Activated CD4-positive, alpha-beta T cell treated with anti-CD3 and anti-CD28 coated beads for 36 hours (primary cell): ENCODE data around the gene TRIP12. TPM values are rescaled to one million over a fixed set of nuclear protein-coding genes. Genes with fewer than 3 reads are reported as not detected.
"Not testable (repeated sequence)": the region's sequence is repeated elsewhere in the genome, so short reads cannot be mapped to it uniquely, and the experiment has no call there.

Experiments used
- ATAC-seq: fragments of 200-7000 bp; cut with Tn5 transposase; one replicate; pipeline ENCODE4 v1.10.0; 2021; ENCODE audit warnings: mild to moderate bottlenecking, moderate library complexity
- CTCF ChIA-PET: fragments of 350-600 bp; sonication (Branson Sonifier 250); formaldehyde crosslinking; loops from one replicate; lab custom pipeline; 2021; ENCODE audit warnings: antibody characterized with exemption; lab: Charles Lee
- POLR2A ChIA-PET: fragments of 350-600 bp; sonication (Branson Sonifier 250); formaldehyde crosslinking; loops from one replicate; lab custom pipeline; 2021; ENCODE audit warnings: antibody characterized with exemption, inconsistent platforms; lab: Charles Lee
- DNase-seq: peaks from one replicate; pipeline ENCODE4 v3.0.0-alpha.2; 2020
- H3K27ac Mint-ChIP-seq: one replicate; pipeline ENCODE4 v1.8.0; 2021; ENCODE audit warnings: mixed read lengths
- H3K27me3 Mint-ChIP-seq: one replicate; pipeline ENCODE4 v1.8.0; 2021; ENCODE audit warnings: mixed read lengths
- H3K36me3 Mint-ChIP-seq: one replicate; pipeline ENCODE4 v1.8.0; 2021; ENCODE audit warnings: low read depth, mixed read lengths
- H3K4me1 Mint-ChIP-seq: one replicate; pipeline ENCODE4 v1.8.0; 2021; ENCODE audit warnings: mixed read lengths
- H3K4me3 Mint-ChIP-seq: one replicate; pipeline ENCODE4 v1.8.0; 2021; ENCODE audit warnings: mild to moderate bottlenecking, moderate library complexity, mixed read lengths
- H3K9me3 Mint-ChIP-seq: one replicate; pipeline ENCODE4 v1.8.0; 2021; ENCODE audit warnings: low read depth, mixed read lengths
- intact Hi-C, 2 experiments: fragments of 100-400 bp; cut with DNase I in 1 of 2; cut with micrococcal nuclease in 1 of 2; formaldehyde crosslinking; loops; one replicate each; pipeline versions ENCODE4 v1.14.2 to v1.15.1; 2022 to 2024; cut with DNase I, micrococcal nuclease
- total RNA-seq, 2 experiments: library from RNA; stranded (reverse); gene quantifications; one replicate each; pipeline ENCODE4 v1.2.3, GENCODE V29; 2021

Gene TRIP12
- total RNA-seq, 2 experiments from 2014 or later: 231 to 382 TPM

DNA sequence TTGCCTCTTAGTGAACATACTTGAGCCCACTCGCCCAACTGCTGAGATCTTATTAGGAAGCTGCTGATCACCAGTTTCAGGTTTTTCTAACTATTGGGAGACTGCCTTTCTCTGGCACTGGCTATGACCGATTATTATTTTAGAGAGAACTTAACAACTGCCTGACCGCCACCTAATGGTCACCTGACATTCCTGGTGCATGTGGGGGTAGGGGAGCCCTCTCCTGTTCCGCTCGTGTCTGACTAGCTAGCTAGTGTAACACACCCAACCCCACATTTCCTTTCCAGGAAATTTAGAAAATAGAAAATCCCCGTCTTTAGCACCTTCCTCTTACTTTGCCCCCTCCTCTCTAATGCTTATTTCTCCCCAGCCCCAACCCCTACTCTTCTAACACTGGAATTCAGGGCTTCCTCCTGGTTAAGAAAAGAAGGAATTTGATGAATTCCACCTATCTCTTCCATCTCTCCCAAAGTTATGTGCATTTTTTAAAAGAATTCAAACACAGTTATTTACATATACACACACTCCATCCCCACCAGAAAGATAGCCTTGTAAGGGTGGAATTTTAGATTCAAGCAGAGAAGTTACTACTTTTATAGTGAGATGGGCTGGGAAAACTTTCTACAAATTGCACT lies 188.1 kb downstream of the TRIP12 start:
- no peak overlapping the region for H3K27ac Mint-ChIP-seq
- ATAC-seq (no peak), DNase-seq (no peak)
- H3K36me3 Mint-ChIP-seq: no peaks in the 10 kb centered on the region
- H3K4me1 Mint-ChIP-seq: no peaks in the 10 kb centered on the region
- peaks cover 6% of the 10 kb centered on the region for H3K27me3 Mint-ChIP-seq
- no peak overlapping the region for H3K4me3 Mint-ChIP-seq
- ChIA-PET POLR2A (no interaction called here), CTCF (no interaction called here)
- intact Hi-C loops: no loop called here
- peaks cover 16% of the 10 kb centered on the region for H3K9me3 Mint-ChIP-seq

DNA sequence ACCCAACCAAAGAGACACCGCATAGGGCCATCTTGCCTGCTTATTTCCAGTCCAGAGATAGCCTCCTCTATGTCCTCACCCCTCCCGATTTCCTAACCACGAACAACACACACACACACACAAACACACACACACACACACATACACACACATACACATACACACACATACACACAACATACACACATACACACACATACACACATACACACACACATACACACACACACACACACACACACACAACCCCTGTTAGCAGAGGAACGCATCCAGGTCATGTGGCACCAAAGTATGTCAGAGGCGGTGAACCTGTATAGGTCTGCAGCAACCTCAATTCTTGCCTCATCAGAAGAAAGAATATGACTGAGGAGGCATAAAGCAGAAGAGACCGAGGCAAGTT lies 188.9 kb downstream of the TRIP12 start:
- no peak overlapping the region for H3K27ac Mint-ChIP-seq
- DNase-seq (no peak), ATAC-seq (no peak)
- intact Hi-C loops: no loop called here
- peaks cover 8% of the 10 kb centered on the region for H3K27me3 Mint-ChIP-seq
- H3K36me3 Mint-ChIP-seq: no peaks in the 10 kb centered on the region
- POLR2A ChIA-PET: no interaction called here
- H3K4me3 Mint-ChIP-seq: no peak overlapping the region
- peaks cover 12% of the 10 kb centered on the region for H3K9me3 Mint-ChIP-seq
- CTCF ChIA-PET: interaction anchor here (0.7 kb wide), 1 partner anchor 42 kb away, joined by 4 read pairs; no protein-coding TSS in a partner anchor
- H3K4me1 Mint-ChIP-seq: no peaks in the 10 kb centered on the region

DNA sequence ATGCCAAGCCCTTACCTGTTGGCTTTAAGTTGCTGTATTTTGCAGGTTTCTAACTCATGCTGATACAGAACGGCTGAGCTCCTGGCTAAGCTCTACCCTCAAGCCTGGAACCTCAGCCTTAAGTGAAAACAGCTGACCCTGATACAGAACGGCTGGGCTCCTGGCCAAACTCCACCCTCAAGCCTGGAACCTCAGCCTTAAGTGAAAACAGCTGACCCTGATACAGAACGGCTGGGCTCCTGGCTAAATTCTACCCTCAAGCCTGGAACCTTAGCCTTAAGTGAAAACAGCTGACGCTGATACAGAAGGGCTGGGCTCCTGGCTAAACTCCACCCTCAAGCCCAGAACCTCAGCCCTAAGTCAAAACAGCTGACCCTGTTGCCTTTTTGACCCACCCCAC lies 189.9 kb downstream of the TRIP12 start:
- H3K27ac Mint-ChIP-seq: no peak overlapping the region
- CTCF ChIA-PET: no interaction called here
- H3K4me3 Mint-ChIP-seq: no peak overlapping the region
- peaks cover 8% of the 10 kb centered on the region for H3K27me3 Mint-ChIP-seq
- no peaks in the 10 kb centered on the region for H3K36me3 Mint-ChIP-seq
- H3K9me3 Mint-ChIP-seq: peaks cover 2% of the 10 kb centered on the region
- DNase-seq: no peak
- H3K4me1 Mint-ChIP-seq: no peaks in the 10 kb centered on the region
- no peak for ATAC-seq
- POLR2A ChIA-PET: no interaction called here
- intact Hi-C loops: no loop called here

DNA sequence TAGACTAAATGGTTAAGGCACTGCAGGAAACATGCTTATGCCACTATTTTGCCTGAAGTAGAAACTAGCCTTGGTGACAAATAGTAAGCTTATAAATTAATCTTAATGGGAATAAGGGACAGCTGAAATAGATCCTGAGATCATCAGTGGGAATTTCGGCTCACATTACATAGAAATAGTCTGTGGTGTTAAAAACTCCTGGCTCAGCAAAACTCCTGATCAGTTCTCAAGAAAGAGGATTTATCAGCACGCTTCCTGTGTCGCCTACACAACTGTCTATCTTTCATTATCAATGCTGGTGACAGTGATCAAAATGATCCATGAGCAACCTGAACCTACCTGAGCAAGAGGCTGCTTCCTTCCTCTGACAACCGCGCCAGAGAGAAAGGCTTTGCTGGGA lies 190.4 kb downstream of the TRIP12 start:
- H3K4me1 Mint-ChIP-seq: no peaks in the 10 kb centered on the region
- no peaks in the 10 kb centered on the region for H3K9me3 Mint-ChIP-seq
- H3K27me3 Mint-ChIP-seq: peaks cover 8% of the 10 kb centered on the region
- ATAC-seq: no peak
- DNase-seq: no peak
- intact Hi-C loops: no loop called here
- no peak overlapping the region for H3K27ac Mint-ChIP-seq
- CTCF ChIA-PET: no interaction called here
- no peak overlapping the region for H3K4me3 Mint-ChIP-seq
- H3K36me3 Mint-ChIP-seq: no peaks in the 10 kb centered on the region
- POLR2A ChIA-PET: no interaction called here

DNA sequence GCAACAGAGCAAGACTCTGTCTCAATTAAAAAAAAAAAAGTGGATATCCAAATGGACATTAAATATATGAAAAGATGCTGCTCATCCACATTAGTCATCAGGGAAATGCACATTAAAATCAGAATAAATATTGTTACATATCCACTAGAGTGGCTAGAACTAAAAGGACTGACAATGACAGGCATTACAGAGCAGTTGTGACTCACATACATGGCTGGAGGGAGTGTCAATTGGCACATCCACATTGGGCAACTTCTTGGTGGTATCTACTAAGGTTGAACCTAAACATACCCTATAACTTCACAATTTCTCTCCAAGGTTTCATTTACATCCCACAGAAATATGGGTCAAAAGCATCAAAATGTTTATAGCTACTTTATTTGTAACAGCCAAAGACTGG lies 193.4 kb downstream of the TRIP12 start:
- intact Hi-C loops: no loop called here

DNA sequence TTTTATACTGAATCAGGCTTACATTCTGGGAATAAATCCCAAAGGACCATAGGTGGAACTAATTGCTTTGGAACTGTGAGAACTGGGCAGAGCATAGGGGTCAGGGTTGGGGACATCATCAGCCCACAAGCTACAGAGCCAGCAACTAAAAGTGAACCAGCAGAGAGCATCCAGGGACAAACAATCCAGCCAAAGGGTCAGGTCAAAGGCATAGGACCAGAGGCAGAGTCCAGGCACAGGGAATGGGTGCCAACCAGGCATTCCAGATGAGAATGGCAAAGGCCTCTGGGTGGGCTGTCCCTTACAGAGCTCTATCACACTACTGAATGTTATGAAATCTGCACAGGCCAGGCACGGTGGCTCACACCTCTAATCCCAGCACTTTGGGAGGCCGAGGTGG lies 195.2 kb downstream of the TRIP12 start:
- no peak overlapping the region for H3K4me3 Mint-ChIP-seq
- no peaks in the 10 kb centered on the region for H3K36me3 Mint-ChIP-seq
- no peak overlapping the region for H3K27ac Mint-ChIP-seq
- intact Hi-C loops: no loop called here
- H3K27me3 Mint-ChIP-seq: peaks cover 12% of the 10 kb centered on the region
- ATAC-seq (no peak), DNase-seq (no peak)
- ChIA-PET CTCF (interaction anchor here (1.9 kb wide), 1 partner anchor 10 kb away, joined by 5 read pairs; no protein-coding TSS in a partner anchor), POLR2A (no interaction called here)
- H3K4me1 Mint-ChIP-seq: no peaks in the 10 kb centered on the region
- H3K9me3 Mint-ChIP-seq: no peaks in the 10 kb centered on the region

More for the DNA sequence above, 193.4 kb downstream of the TRIP12 start:
- H3K4me1 Mint-ChIP-seq: no peaks in the 10 kb centered on the region
- H3K27me3 Mint-ChIP-seq: peaks cover 12% of the 10 kb centered on the region
- ChIA-PET CTCF (interaction anchor here (0.6 kb wide), 1 partner anchor 454 kb away, joined by 3 read pairs; no protein-coding TSS in a partner anchor), POLR2A (no interaction called here)
- H3K27ac Mint-ChIP-seq: no peak overlapping the region
- no peak overlapping the region for H3K4me3 Mint-ChIP-seq
- no peaks in the 10 kb centered on the region for H3K36me3 Mint-ChIP-seq
- DNase-seq (no peak), ATAC-seq (no peak)
- H3K9me3 Mint-ChIP-seq: no peaks in the 10 kb centered on the region

DNA sequence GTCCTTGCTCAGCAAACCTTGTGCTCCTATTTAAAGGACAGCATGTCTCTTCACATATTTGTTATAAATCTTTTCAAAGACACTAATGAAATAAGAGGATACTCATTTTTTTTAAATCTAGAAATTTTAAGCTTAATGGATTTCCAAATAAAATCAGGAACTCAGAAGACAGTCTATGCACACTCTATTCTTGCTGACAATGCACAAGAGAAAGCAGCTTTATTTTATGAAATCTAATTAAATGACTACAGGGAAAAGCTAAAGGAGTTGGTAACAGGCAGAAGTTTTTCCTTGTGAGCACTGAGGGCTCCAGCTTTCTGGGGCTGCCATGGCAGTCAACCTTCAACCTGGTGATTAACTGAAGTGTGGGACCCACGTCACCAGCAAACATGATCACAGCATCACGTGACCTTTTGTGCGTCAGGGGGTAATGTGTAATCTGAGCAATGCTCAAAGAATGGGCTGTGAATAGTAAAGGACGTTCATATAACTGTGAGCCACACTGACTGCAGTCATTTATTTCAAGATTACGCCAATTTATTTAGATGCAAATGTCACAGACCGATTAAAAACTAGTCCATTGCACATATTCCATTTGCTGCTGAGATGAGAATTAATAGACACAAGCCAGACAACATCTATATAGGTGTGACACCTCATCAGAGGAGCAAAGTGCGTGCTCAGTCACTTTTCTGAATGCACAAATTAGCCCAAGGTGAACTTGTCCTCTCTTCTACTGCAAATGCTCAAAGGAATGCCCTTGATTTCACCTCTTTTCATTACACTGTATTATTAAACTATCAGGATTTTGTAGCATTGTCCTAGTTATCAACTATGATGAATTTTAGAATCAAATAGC lies 195.9 kb downstream of the TRIP12 start:
- Mint-ChIP-seq H3K9me3 (no peaks in the 10 kb centered on the region), H3K27me3 (peaks cover 10% of the 10 kb centered on the region), H3K4me1 (no peaks in the 10 kb centered on the region), H3K36me3 (no peaks in the 10 kb centered on the region), H3K4me3 (no peak overlapping the region), H3K27ac (no peak overlapping the region)
- CTCF ChIA-PET: interaction anchor here (1.9 kb wide), 1 partner anchor 9 kb away, joined by 5 read pairs; no protein-coding TSS in a partner anchor
- DNase-seq (no peak), ATAC-seq (no peak)
- intact Hi-C loops: no loop called here
- POLR2A ChIA-PET: no interaction called here

DNA sequence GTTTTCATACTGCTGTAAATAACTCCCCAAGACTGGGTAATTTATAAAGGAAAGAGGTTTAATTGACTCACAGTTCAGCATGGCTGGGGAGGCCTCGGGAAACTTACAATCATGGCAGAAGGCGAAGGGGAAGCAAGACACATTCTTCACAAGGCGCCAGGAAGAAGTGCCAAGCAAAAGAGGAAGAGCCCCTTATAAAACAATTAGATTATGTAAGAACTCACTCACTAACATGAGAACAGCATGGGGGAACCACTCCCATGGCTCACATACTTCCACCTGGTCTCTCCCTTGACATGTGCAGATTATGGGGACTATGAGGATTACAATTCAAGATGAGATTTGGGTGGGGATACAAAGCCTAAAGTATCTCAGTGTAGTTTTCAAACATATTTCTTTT lies 198.6 kb downstream of the TRIP12 start:
- not testable (repeated sequence) for H3K9me3 Mint-ChIP-seq, H3K27ac Mint-ChIP-seq
- H3K27me3 Mint-ChIP-seq: peaks cover 14% of the 10 kb centered on the region

DNA sequence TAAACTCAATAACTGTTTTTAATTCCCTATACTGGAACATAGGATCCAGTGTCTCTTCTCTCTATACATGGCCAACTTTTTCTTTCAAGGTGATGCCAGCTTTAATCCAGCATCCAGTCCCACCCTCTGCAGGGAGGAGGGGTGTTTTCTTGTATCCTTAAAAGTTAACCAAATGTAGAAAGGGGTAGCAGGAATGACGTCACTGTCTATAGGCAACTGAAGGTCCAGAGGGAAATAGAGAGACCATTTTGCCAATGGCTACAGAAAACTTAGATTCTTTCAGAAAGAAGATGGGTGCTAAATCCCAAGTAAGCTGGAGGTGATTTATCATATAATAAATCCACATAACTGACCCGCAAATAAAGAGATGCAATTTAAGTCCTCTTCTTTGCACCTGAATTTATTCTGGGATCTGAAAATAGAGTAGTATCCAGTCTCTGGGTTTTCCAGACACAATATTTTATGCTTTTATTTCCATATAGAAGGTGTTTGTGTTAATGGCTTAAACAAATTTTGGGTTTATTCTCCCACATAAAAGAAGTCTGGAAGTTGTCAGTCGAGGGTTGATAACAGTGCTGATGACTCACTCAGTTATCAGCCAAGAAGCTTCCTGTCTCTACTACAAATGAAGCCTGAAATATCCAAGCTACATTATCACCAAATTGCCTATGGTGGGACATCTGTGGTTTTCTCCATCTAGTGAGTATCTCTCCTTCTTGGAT lies 201.7 kb downstream of the TRIP12 start:
- no peak for DNase-seq
- CTCF ChIA-PET: interaction anchor here (0.6 to 1.0 kb wide), 2 partner anchors 10 to 91 kb away, joined by 3 to 5 read pairs; no protein-coding TSS in a partner anchor
- H3K27me3 Mint-ChIP-seq: peaks cover 33% of the 10 kb centered on the region

More for the DNA sequence above, 198.6 kb downstream of the TRIP12 start:
- ATAC-seq, CTCF ChIA-PET, H3K36me3 Mint-ChIP-seq, intact Hi-C loops, POLR2A ChIA-PET, DNase-seq, H3K4me1 Mint-ChIP-seq, H3K4me3 Mint-ChIP-seq: not testable (repeated sequence)

DNA sequence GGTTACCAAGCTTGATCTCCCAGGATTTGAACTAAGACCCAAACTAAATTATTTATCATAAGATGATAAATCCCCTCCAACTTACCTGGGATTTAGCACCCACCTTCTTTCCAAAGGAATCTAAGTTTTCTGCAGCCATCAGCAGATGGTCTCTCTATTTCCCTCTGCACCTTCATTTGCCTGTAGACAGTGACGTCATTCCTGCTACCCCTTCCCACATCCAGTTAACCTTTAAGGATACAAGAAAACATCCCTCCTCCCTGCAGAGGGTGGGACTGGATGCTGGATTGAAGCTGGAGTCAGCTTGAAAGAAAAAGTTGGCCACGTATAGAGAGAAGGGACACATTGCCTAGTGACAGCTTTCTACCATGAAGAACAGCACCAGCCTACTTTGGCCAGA lies 203.8 kb downstream of the TRIP12 start:
- no peaks in the 10 kb centered on the region for H3K36me3 Mint-ChIP-seq
- peaks cover 35% of the 10 kb centered on the region for H3K27me3 Mint-ChIP-seq
- peaks cover 10% of the 10 kb centered on the region for H3K4me1 Mint-ChIP-seq
- no peak overlapping the region for H3K4me3 Mint-ChIP-seq
- DNase-seq (no peak), ATAC-seq (no peak)
- intact Hi-C loops: loop anchor here in 1 of 2 experiments (5.0 to 10.0 kb wide), 4 partner anchors 286 to 1823 kb away; no protein-coding TSS in a partner anchor
- H3K27ac Mint-ChIP-seq: no peak overlapping the region
- ChIA-PET POLR2A (no interaction called here), CTCF (no interaction called here)
- no peaks in the 10 kb centered on the region for H3K9me3 Mint-ChIP-seq

More for the DNA sequence above, 201.7 kb downstream of the TRIP12 start:
- ATAC-seq: no peak
- intact Hi-C loops: loop anchor here in 1 of 2 experiments (5.0 to 10.0 kb wide), 4 partner anchors 288 to 1825 kb away; no protein-coding TSS in a partner anchor
- H3K9me3 Mint-ChIP-seq: no peaks in the 10 kb centered on the region
- H3K36me3 Mint-ChIP-seq: no peaks in the 10 kb centered on the region
- peaks cover 4% of the 10 kb centered on the region for H3K4me1 Mint-ChIP-seq
- H3K4me3 Mint-ChIP-seq: no peak overlapping the region
- H3K27ac Mint-ChIP-seq: no peak overlapping the region
- POLR2A ChIA-PET: no interaction called here

DNA sequence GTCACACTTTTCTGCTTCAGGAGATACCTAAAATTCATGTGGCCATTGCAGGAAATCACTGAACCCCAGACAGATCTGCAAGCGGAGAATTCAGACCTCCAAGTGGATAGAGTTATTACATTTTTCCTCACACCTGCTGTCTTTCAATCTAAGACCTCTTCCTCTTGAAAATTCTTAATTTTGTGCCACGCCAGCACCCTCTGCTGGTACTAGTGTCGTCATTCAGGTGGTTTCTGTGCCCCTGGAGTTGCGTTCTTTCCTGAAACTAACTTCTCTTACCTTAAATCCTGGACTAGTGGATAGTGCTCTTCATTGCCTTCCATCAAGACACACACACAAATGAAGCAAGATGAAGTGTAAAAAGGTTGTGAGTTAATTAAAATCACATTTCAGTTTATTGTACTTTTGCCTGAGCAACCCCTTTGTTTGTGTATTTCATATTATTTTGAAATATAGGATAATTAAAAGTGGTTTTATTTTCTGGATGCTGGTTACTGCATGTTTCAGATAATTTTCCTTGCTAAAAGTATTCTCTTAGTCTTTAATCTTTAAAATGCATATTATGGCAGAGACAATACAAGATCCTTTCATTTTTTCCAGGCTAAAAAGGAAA lies 205.8 kb downstream of the TRIP12 start:
- Mint-ChIP-seq H3K4me1 (peaks cover 11% of the 10 kb centered on the region), H3K9me3 (no peaks in the 10 kb centered on the region), H3K27ac (no peak overlapping the region), H3K4me3 (no peak overlapping the region), H3K36me3 (no peaks in the 10 kb centered on the region), H3K27me3 (peaks cover 53% of the 10 kb centered on the region)
- ChIA-PET POLR2A (no interaction called here), CTCF (interaction anchor here (0.7 to 1.0 kb wide), 6 partner anchors 10 to 1767 kb away, joined by 3 to 5 read pairs (median 3); no protein-coding TSS in a partner anchor)
- ATAC-seq (no peak), DNase-seq (peak; percentile 64)
- intact Hi-C loops: loop anchor here in 1 of 2 experiments (5.0 to 10.0 kb wide), 4 partner anchors 284 to 1821 kb away; no protein-coding TSS in a partner anchor
